Effector CD4-positive, alpha-beta T cell (primary cell): ENCODE data around the gene RGS3.

ENCODE experiments used
- DNase-seq: peaks from one replicate; pipeline ENCODE4 v3.0.0-alpha.2; 2020

RGS3 gene

GRCh38 chr9:113645227-113645977 lies 181.9 kb downstream of the RGS3 start:
- no peak for DNase-seq

GRCh38 chr9:113645978-113646253 lies 182.4 kb downstream of the RGS3 start:
- DNase-seq: no peak

GRCh38 chr9:113646491-113646890 lies 183.0 kb downstream of the RGS3 start:
- no peak for DNase-seq
